HCT116 (cell line): ENCODE measurements around the gene KHDC4. TPM values are rescaled to one million over a fixed set of nuclear protein-coding genes. Genes with fewer than 3 reads are reported as not detected.

Source experiments
- ATAC-seq: fragments of 200-7000 bp; cut with Tn5 transposase; 2 replicates; pipeline ENCODE4 v1.9.1; 2020; ENCODE audit warnings: mild to moderate bottlenecking, moderate library complexity
- BruUV-seq: library from RNA; stranded (reverse); fragments of 400-500 nt; replicated peaks from 2 replicates; lab custom pipeline; 2021; lab: Mats Ljungman, UMichigan
- CTCF ChIA-PET: fragments of 300-600 bp; sonication (Branson Sonifier 250); formaldehyde crosslinking; loops from one replicate; lab custom pipeline; 2021; ENCODE audit warnings: antibody characterized with exemption; lab: Charles Lee
- POLR2A ChIA-PET: fragments of 300-600, 350-600 bp; sonication (Branson Sonifier 250); formaldehyde crosslinking; loops from one replicate; lab custom pipeline; 2021; ENCODE audit warnings: antibody characterized with exemption; lab: Charles Lee
- RAD21 ChIA-PET, 2 experiments: fragments of 300-600 bp; sonication (Branson Sonifier 250); formaldehyde crosslinking; loops; one replicate each; lab custom pipeline; 2023; ENCODE audit warnings: low total read pairs in 2 of 2; ENCODE audit not compliant: uncharacterized antibody in 2 of 2, unreplicated experiment in 2 of 2, low non-redundant PET in 1 of 2; lab: Charles Lee
- DNase-seq: peaks from one replicate; pipeline ENCODE4 v3.0.0-alpha.2; 2010; ENCODE audit warnings: low read depth, low spot score
- H2AFZ ChIP-seq: fragments of 200-600 bp; shearing (Covaris generic), sonication (generic); 2 replicates; pipeline ENCODE4 v1.6.1; 2017; ENCODE audit warnings: low read depth, mixed run types, mixed read lengths, antibody characterized with exemption, low read length; ENCODE audit not compliant: poor library complexity, severe bottlenecking
- H3K27ac ChIP-seq: 2 replicates; pipeline ENCODE4 v1.5.1; 2012; ENCODE audit warnings: low read depth, low read length
- H3K27me3 ChIP-seq: fragments of 200-600 bp; sonication (generic); 2 replicates; pipeline ENCODE4 v1.6.1; 2016; ENCODE audit warnings: mixed run types, low read length, mixed read lengths; ENCODE audit not compliant: insufficient read depth
- H3K36me3 ChIP-seq, 2 experiments: fragments of 200-500 bp in 1 of 2; fragments of 200-600 bp in 1 of 2; sonication (Bioruptor generic) in 1 of 2; sonication (generic) in 1 of 2; 2 replicates each; pipeline versions ENCODE4 v1.5.1 to v1.6.1; 2014 to 2016; ENCODE audit warnings: low read length in 2 of 2, inconsistent platforms in 1 of 2, mixed read lengths in 1 of 2, mixed run types in 1 of 2; ENCODE audit not compliant: insufficient read depth in 2 of 2, control insufficient read depth in 1 of 2
- H3K4me1 ChIP-seq, 2 experiments: fragments of 200-600 bp in 1 of 2; sonication (generic) in 1 of 2; 2 replicates each; pipeline versions ENCODE4 v1.5.1 to v1.6.1; 2012 to 2017; ENCODE audit warnings: low read length in 2 of 2, inconsistent platforms in 1 of 2, mild to moderate bottlenecking in 1 of 2, mixed read lengths in 1 of 2, mixed run types in 1 of 2, moderate library complexity in 1 of 2; ENCODE audit not compliant: insufficient read depth in 2 of 2, control insufficient read depth in 1 of 2
- H3K4me2 ChIP-seq: fragments of 200-600 bp; sonication (generic); 2 replicates; pipeline ENCODE4 v1.6.1; 2017; ENCODE audit warnings: mixed run types, low read length, mixed read lengths
- H3K4me3 ChIP-seq, 2 experiments: fragments of 200-600 bp in 1 of 2; sonication (generic) in 1 of 2; replicated peaks in 1 of 2; 2 replicates each; pipeline ENCODE4 v1.5.1; 2011 to 2016; ENCODE audit warnings: low read length in 2 of 2, control low read depth in 1 of 2, low read depth in 1 of 2, mild to moderate bottlenecking in 1 of 2, mixed read lengths in 1 of 2, mixed run types in 1 of 2
- H3K79me2 ChIP-seq: fragments of 200-600 bp; sonication (generic); 2 replicates; pipeline ENCODE4 v1.6.1; 2017; ENCODE audit warnings: mild to moderate bottlenecking, mixed run types, low read length, moderate library complexity, mixed read lengths; ENCODE audit not compliant: insufficient read depth
- H3K9ac ChIP-seq: fragments of 200-600 bp; sonication (generic); 2 replicates; pipeline ENCODE4 v1.6.1; 2016; ENCODE audit warnings: low read length, mixed read lengths
- H3K9me2 ChIP-seq: fragments of 200-600 bp; sonication (generic), shearing (Covaris generic); 2 replicates; pipeline ENCODE4 v1.6.1; 2017; ENCODE audit warnings: mixed run types, mild to moderate bottlenecking, moderate library complexity; ENCODE audit not compliant: insufficient read depth
- H3K9me3 ChIP-seq, 2 experiments: fragments of 200-500 bp in 1 of 2; fragments of 200-600 bp in 1 of 2; sonication (Bioruptor generic) in 1 of 2; sonication (generic) in 1 of 2; 2 replicates each; pipeline ENCODE4 v1.6.1; 2014 to 2017; ENCODE audit warnings: low read length in 2 of 2, mixed read lengths in 2 of 2, inconsistent platforms in 1 of 2, low read depth in 1 of 2, mild to moderate bottlenecking in 1 of 2, mixed run types in 1 of 2, moderate library complexity in 1 of 2; ENCODE audit not compliant: control insufficient read depth in 1 of 2, insufficient read depth in 1 of 2
- H4K20me1 ChIP-seq: fragments of 200-600 bp; sonication (generic), shearing (Covaris generic); 2 replicates; pipeline ENCODE4 v1.6.1; 2017; ENCODE audit warnings: mixed run types, mild to moderate bottlenecking, moderate library complexity; ENCODE audit not compliant: insufficient read depth
- CTCF ChIP-seq, 3 experiments: fragments of 200-600 bp in 1 of 3; sonication (generic) in 1 of 3; IDR thresholded peaks in 2 of 3; conservative IDR thresholded peaks in 1 of 3; 2 replicates each; pipeline ENCODE4 v1.5.1; 2012 to 2017; ENCODE audit warnings: low read depth in 2 of 3, low read length in 2 of 3, antibody characterized with exemption in 1 of 3, borderline replicate concordance in 1 of 3, control low read depth in 1 of 3, mild to moderate bottlenecking in 1 of 3, mixed read lengths in 1 of 3, mixed run types in 1 of 3, moderate library complexity in 1 of 3; ENCODE audit not compliant: insufficient read depth in 1 of 3
- EZH2 ChIP-seq: fragments of 200-600 bp; sonication (generic); IDR thresholded peaks from 2 replicates; pipeline ENCODE4 v1.6.1; 2017; ENCODE audit warnings: antibody characterized with exemption, mixed run types
- JUND ChIP-seq: IDR thresholded peaks from 2 replicates; pipeline ENCODE4 v1.6.1; 2012
- MAX ChIP-seq: IDR thresholded peaks from 2 replicates; pipeline ENCODE4 v1.6.1; 2012
- RAD21 ChIP-seq: IDR thresholded peaks from 2 replicates; pipeline ENCODE4 v1.6.1; 2012; ENCODE audit warnings: low read depth, mild to moderate bottlenecking
- REST ChIP-seq: IDR thresholded peaks from 2 replicates; pipeline ENCODE4 v1.6.1; 2012; ENCODE audit warnings: low read depth
- SP1 ChIP-seq: IDR thresholded peaks from 2 replicates; pipeline ENCODE4 v1.6.1; 2012; ENCODE audit warnings: low read depth
- TCF7L2 ChIP-seq: IDR thresholded peaks from 2 replicates; pipeline ENCODE4 v1.7.0; 2011; ENCODE audit warnings: borderline replicate concordance, inconsistent platforms; ENCODE audit not compliant: insufficient read depth, insufficient read length; ENCODE audit errors: extremely low read depth
- YY1 ChIP-seq: IDR thresholded peaks from 2 replicates; pipeline ENCODE4 v1.6.1; 2011; ENCODE audit warnings: low read length, low read depth, moderate library complexity, mild to moderate bottlenecking; ENCODE audit not compliant: insufficient replicate concordance; ENCODE audit errors: extremely low read depth
- ZBTB33 ChIP-seq: IDR thresholded peaks from 2 replicates; pipeline ENCODE4 v1.6.1; 2011; ENCODE audit warnings: mild to moderate bottlenecking, low read length, moderate library complexity; ENCODE audit not compliant: insufficient replicate concordance; ENCODE audit errors: extremely low read depth
- intact Hi-C: fragments of 100-400 bp; cut with micrococcal nuclease; formaldehyde crosslinking; loops from 2 replicates; pipeline ENCODE4 v1.10.0; 2022
- total RNA-seq: library from RNA; stranded (reverse); gene quantifications from one replicate; pipeline ENCODE4 v1.2.1, GENCODE V29; 2021; ENCODE audit not compliant: unreplicated experiment

Gene KHDC4
- total RNA-seq, 1 experiment from 2014 or later = 60.7 TPM

- no peak for TF ChIP-seq ZBTB33
- no peak for TF ChIP-seq JUND
- TF ChIP-seq RAD21 = no peak
- TF ChIP-seq EZH2 = no peak
- TF ChIP-seq TCF7L2 = peak; percentile 19
Observed at GRCh38 chr1:155940482-155940992, 6.3 kb upstream of the KHDC4 start (continued).

GRCh38 chr1:155938220-155938627 lies 4.0 kb upstream of the KHDC4 start:
- ChIA-PET POLR2A (interaction anchor here (0.6 to 3.4 kb wide), 6 partner anchors 32 to 128 kb away, joined by 3 to 20 read pairs (median 4); partner anchors contain the start of gene ARHGEF2), CTCF (interaction anchor here (0.6 to 3.0 kb wide), 13 partner anchors 14 to 192 kb away, joined by 3 to 35 read pairs (median 4); partner anchors contain the start of genes ARHGEF2 and RAB25), RAD21 (interaction anchor here (0.7 to 2.6 kb wide), 4 partner anchors 51 to 192 kb away, joined by 3 to 18 read pairs (median 8); no protein-coding TSS in a partner anchor)
- ATAC-seq = peak; percentile 30; the same call in 1 of the 2 replicates
- H3K4me3 ChIP-seq = no peak overlapping the region
- DNase-seq = peak; percentile 71
- no peaks in the 10 kb centered on the region for H4K20me1 ChIP-seq
- H3K27me3 ChIP-seq = no peaks in the 10 kb centered on the region
- no peak overlapping the region; the same call in 1 of the 2 replicates for H3K27ac ChIP-seq
- H3K4me2 ChIP-seq = no peak overlapping the region
- peaks cover 10% of the 10 kb centered on the region for H3K79me2 ChIP-seq
- peaks cover 0 to 4% of the 10 kb centered on the region in 2 experiments; a peak in 1 of 4 replicates for H3K36me3 ChIP-seq
- no peaks in the 10 kb centered on the region for H3K9me2 ChIP-seq
- intact Hi-C loops = loop anchor here (1.0 to 5.0 kb wide), 2 partner anchors 51 to 194 kb away; no protein-coding TSS in a partner anchor
- peak overlapping the region; percentile 85 for H2AFZ ChIP-seq
- H3K9ac ChIP-seq = peak overlapping the region; percentile 21; the same call in 1 of the 2 replicates
- TF ChIP-seq CTCF (IDR thresholded peaks at IDR 0.05 in 2 of 3, conservative IDR thresholded peaks at IDR 0.05 in 1 of 3; ENCODE audit: borderline replicate concordance in 1 of 3, insufficient read depth in 1 of 3, low read depth in 2 of 3, low read length in 2 of 3) (peak in 2 of 3 experiments; percentile 77; a peak in 4 of 6 replicates), REST (no peak), YY1 (peak; percentile 4), SP1 (no peak), MAX (no peak)
- TF ChIP-seq, all 23 proteins: peak for 2
- BruUV-seq = no TSS peak
- Histone ChIP-seq H3K4me1 (peaks cover 46 to 66% of the 10 kb centered on the region in 2 experiments), H3K9me3 (no peaks in the 10 kb centered on the region)
